ENCODE results near the gene SYNJ2. TPM values are rescaled to one million over a fixed set of nuclear protein-coding genes. Genes with fewer than 3 reads are reported as not detected.

SYNJ2 gene
- total and polyA plus RNA-seq, 2 of the 4 experiments (the other 2 are of a cell fraction) = 40.8 to 45.2 TPM

- Histone ChIP-seq H3K18ac (ENCODE audit: low read depth, low read length) (no peak overlapping the region), H4K8ac (ENCODE audit: low read depth in 2 of 2, low read length in 2 of 2) (no peak overlapping the region), H3K23ac (ENCODE audit: low read depth, low read length) (no peak overlapping the region), H2AFZ (replicated peaks; ENCODE audit: low read length, poor library complexity) (no peak overlapping the region), H3K27ac (ENCODE audit: insufficient read depth, low read length) (no peak overlapping the region), H2AK9ac (replicated peaks; ENCODE audit: low read depth, low read length, poor library complexity) (no peak overlapping the region), H2BK15ac (ENCODE audit: low read depth, low read length) (no peak overlapping the region), H3K4me1 (ENCODE audit: control insufficient read depth, insufficient read depth, low read length) (no peaks in the 10 kb centered on the region), H3K14ac (replicated peaks; ENCODE audit: low read depth, low read length) (no peak overlapping the region), H3K36me3 (ENCODE audit: control insufficient read depth, insufficient read depth, low read length) (no peaks in the 10 kb centered on the region), H2AK5ac (ENCODE audit: low read depth, low read length) (no peak overlapping the region), H2BK20ac (ENCODE audit: low read depth, low read length) (no peak overlapping the region), H3K27me3 (ENCODE audit: control insufficient read depth, insufficient read depth, low read length) (no peaks in the 10 kb centered on the region), H3K9ac (ENCODE audit: low read depth, low read length) (no peak overlapping the region), H4K91ac (ENCODE audit: insufficient read depth, low read depth, low read length) (no peak overlapping the region), H2BK5ac (ENCODE audit: low read depth, low read length, poor library complexity, severe bottlenecking) (no peak overlapping the region), H4K20me1 (ENCODE audit: insufficient read depth, low read length) (no peaks in the 10 kb centered on the region), H3K4ac (ENCODE audit: low read depth, low read length) (no peak overlapping the region), H3K56ac (ENCODE audit: extremely low read depth, insufficient read depth, low read length) (no peak overlapping the region), H3K9me1 (ENCODE audit: insufficient read depth, low read length) (no peaks in the 10 kb centered on the region), H3K9me3 (ENCODE audit: control insufficient read depth, insufficient read depth, low read length) (peaks cover 3% of the 10 kb centered on the region), H2BK120ac (ENCODE audit: low read depth, low read length) (no peak overlapping the region), H3K4me2 (ENCODE audit: low read depth, low read length) (no peak overlapping the region), H3K4me3 (ENCODE audit: insufficient read depth, low read depth, low read length) (no peak overlapping the region), H4K5ac (ENCODE audit: low read depth, low read length) (no peak overlapping the region), H3K79me1 (ENCODE audit: low read depth in 1 of 2, low read length in 2 of 2) (no peaks in the 10 kb centered on the region)
- in situ Hi-C loops (cut with MboI; ENCODE audit: low sequenced_read_pairs) = no loop called here
- WGBS, 2 experiments (ENCODE audit: extremely low coverage in 2 of 2, insufficient read length in 1 of 2) = 69% methylated on average over 4 of the region's 7 CpGs; no CpG with 5 or more reads in 1 of the 2 experiments
- BruUV-seq (replicated peaks) = no TSS peak
- dilution Hi-C loops (cut with HindIII; ENCODE audit: low sequenced_read_pairs, unreplicated experiment) = no loop called here
- TF ChIP-seq CHD1 (IDR thresholded peaks at IDR 0.05; ENCODE audit: low read depth, low read length) (no peak), MAFK (IDR thresholded peaks at IDR 0.05; ENCODE audit: low read depth, low read length) (no peak), RCOR1 (IDR thresholded peaks at IDR 0.05; ENCODE audit: insufficient replicate concordance, low read length) (no peak), MAZ (IDR thresholded peaks at IDR 0.05; ENCODE audit: borderline replicate concordance, low read depth, low read length) (no peak), SMC3 (IDR thresholded peaks at IDR 0.05; ENCODE audit: low read depth, low read length) (no peak), FOS (IDR thresholded peaks at IDR 0.05; ENCODE audit: low read depth, low read length) (no peak), RAD21 (IDR thresholded peaks at IDR 0.05; ENCODE audit: low read length) (no peak), MXI1 (IDR thresholded peaks at IDR 0.05; ENCODE audit: borderline replicate concordance, low read depth, low read length) (no peak), NFE2L2 (IDR thresholded peaks at IDR 0.05; ENCODE audit: low read depth, low read length) (no peak), BHLHE40 (IDR thresholded peaks at IDR 0.05; ENCODE audit: low read depth, low read length) (no peak)
- TF ChIP-seq, protein P1, sequence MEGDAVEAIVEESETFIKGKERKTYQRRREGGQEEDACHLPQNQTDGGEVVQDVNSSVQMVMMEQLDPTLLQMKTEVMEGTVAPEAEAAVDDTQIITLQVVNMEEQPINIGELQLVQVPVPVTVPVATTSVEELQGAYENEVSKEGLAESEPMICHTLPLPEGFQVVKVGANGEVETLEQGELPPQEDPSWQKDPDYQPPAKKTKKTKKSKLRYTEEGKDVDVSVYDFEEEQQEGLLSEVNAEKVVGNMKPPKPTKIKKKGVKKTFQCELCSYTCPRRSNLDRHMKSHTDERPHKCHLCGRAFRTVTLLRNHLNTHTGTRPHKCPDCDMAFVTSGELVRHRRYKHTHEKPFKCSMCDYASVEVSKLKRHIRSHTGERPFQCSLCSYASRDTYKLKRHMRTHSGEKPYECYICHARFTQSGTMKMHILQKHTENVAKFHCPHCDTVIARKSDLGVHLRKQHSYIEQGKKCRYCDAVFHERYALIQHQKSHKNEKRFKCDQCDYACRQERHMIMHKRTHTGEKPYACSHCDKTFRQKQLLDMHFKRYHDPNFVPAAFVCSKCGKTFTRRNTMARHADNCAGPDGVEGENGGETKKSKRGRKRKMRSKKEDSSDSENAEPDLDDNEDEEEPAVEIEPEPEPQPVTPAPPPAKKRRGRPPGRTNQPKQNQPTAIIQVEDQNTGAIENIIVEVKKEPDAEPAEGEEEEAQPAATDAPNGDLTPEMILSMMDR (conservative IDR thresholded peaks at IDR 0.05; ENCODE audit: low read depth, low read length) = no peak
- TF ChIP-seq, protein P2, sequence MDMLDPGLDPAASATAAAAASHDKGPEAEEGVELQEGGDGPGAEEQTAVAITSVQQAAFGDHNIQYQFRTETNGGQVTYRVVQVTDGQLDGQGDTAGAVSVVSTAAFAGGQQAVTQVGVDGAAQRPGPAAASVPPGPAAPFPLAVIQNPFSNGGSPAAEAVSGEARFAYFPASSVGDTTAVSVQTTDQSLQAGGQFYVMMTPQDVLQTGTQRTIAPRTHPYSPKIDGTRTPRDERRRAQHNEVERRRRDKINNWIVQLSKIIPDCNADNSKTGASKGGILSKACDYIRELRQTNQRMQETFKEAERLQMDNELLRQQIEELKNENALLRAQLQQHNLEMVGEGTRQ (IDR thresholded peaks at IDR 0.05; ENCODE audit: low read depth, low read length) = no peak
- no peak for ATAC-seq (ENCODE audit: low read depth)
- intact Hi-C loops (cut with micrococcal nuclease) = no loop called here
- POLR2A ChIA-PET (ENCODE audit: unreplicated experiment) = no interaction called here
- CTCF ChIA-PET = no interaction called here
- no peak for DNase-seq
These were observed 28.0 kb upstream of the SYNJ2 start for GRCh38 chr6:157953580-157954091.
